Gastrocnemius medialis (tissue), 4 donors: ENCODE measurements around the gene CCNO.

Experiments
- POLR2A ChIP-seq, 2 donors: fragments of 450-650 bp; IDR thresholded peaks; one replicate each; pipeline ENCODE4 v1.6.1; 2017; ENCODE audit warnings: antibody characterized with exemption in 2 of 2, mild to moderate bottlenecking in 2 of 2, moderate library complexity in 2 of 2
- TF ChIP-seq, protein P1 (sequence below), 5 experiments: fragments of 450-650 bp in 3 of 5; fragments of 200-600 bp in 2 of 5; sonication (generic) in 2 of 5; IDR thresholded peaks in 4 of 5; conservative IDR thresholded peaks in 1 of 5; 1 replicate in 4 of 5; 2 replicates in 1 of 5; pipeline ENCODE4 v1.5.1; 2016 to 2019; ENCODE audit warnings: antibody characterized with exemption in 5 of 5, mild to moderate bottlenecking in 3 of 5, moderate library complexity in 3 of 5

DNA sequence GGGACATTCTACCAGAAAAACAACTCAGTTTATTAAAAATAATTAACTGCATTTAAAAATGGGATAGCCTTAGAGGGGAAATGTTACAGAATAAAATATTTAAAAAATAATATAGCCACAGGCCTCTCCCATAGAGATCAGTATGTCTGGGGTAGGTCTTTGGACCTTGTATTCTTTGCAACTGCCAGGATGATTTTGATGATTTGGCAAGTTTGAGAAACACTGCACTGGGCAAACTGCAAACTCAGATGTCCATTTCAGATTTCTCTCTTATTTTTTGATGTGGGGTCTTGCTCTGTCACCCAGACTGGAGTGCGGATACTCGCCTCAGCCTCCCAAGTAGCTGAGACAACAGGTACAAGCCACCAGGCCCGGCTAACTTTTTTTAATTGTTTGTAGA is 24.9 kb upstream of the CCNO start:
- TF ChIP-seq, protein P1, sequence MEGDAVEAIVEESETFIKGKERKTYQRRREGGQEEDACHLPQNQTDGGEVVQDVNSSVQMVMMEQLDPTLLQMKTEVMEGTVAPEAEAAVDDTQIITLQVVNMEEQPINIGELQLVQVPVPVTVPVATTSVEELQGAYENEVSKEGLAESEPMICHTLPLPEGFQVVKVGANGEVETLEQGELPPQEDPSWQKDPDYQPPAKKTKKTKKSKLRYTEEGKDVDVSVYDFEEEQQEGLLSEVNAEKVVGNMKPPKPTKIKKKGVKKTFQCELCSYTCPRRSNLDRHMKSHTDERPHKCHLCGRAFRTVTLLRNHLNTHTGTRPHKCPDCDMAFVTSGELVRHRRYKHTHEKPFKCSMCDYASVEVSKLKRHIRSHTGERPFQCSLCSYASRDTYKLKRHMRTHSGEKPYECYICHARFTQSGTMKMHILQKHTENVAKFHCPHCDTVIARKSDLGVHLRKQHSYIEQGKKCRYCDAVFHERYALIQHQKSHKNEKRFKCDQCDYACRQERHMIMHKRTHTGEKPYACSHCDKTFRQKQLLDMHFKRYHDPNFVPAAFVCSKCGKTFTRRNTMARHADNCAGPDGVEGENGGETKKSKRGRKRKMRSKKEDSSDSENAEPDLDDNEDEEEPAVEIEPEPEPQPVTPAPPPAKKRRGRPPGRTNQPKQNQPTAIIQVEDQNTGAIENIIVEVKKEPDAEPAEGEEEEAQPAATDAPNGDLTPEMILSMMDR (IDR thresholded peaks at IDR 0.05 in 4 of 5, conservative IDR thresholded peaks at IDR 0.05 in 1 of 5): no peak
- no peak for TF ChIP-seq POLR2A (IDR thresholded peaks at IDR 0.05)
